MM.1S (cell line): ENCODE measurements around the gene PLXDC2.

ENCODE experiments used
- DNase-seq: peaks from one replicate; pipeline ENCODE4 v3.0.0-alpha.2; 2015
- H2AFZ ChIP-seq: fragments of 300-600 bp; sonication (generic); 2 replicates; pipeline ENCODE4 v1.6.0; 2016; ENCODE audit warnings: antibody characterized with exemption, low read length
- H3F3A ChIP-seq: fragments of 300-600 bp; sonication (generic); 2 replicates; pipeline ENCODE4 v1.6.1; 2016; ENCODE audit warnings: mild to moderate bottlenecking, antibody characterized with exemption, low read length, moderate library complexity, mixed read lengths; ENCODE audit not compliant: insufficient read depth
- H3K27ac ChIP-seq: fragments of 300-600 bp; sonication (generic); 2 replicates; pipeline ENCODE4 v1.5.1; 2016; ENCODE audit warnings: mild to moderate bottlenecking, low read length
- H3K27me3 ChIP-seq: fragments of 300-600 bp; sonication (generic); replicated peaks from 2 replicates; pipeline ENCODE4 v1.6.0; 2016; ENCODE audit warnings: low read length; ENCODE audit not compliant: insufficient read depth
- H3K36me3 ChIP-seq: fragments of 300-600 bp; sonication (generic); replicated peaks from 2 replicates; pipeline ENCODE4 v1.6.1; 2016; ENCODE audit warnings: mild to moderate bottlenecking, low read length, mixed read lengths; ENCODE audit not compliant: insufficient read depth
- H3K4me1 ChIP-seq: fragments of 300-600 bp; sonication (generic); 2 replicates; pipeline ENCODE4 v1.6.1; 2016; ENCODE audit warnings: low read length, mixed read lengths
- H3K4me2 ChIP-seq: fragments of 300-600 bp; sonication (generic); 2 replicates; pipeline ENCODE4 v1.6.0; 2016; ENCODE audit warnings: low read depth, low read length
- H3K4me3 ChIP-seq: fragments of 300-600 bp; sonication (generic); 2 replicates; pipeline ENCODE4 v1.5.1; 2016; ENCODE audit warnings: low read length, mixed read lengths
- H3K79me2 ChIP-seq: fragments of 300-600 bp; sonication (generic); 2 replicates; pipeline ENCODE4 v1.6.1; 2016; ENCODE audit warnings: mixed run types, low read length, mixed read lengths
- H3K9ac ChIP-seq: fragments of 300-600 bp; sonication (generic); 2 replicates; pipeline ENCODE4 v1.6.1; 2016; ENCODE audit warnings: low read length, mixed read lengths
- H3K9me2 ChIP-seq: fragments of 300-600 bp; sonication (generic); replicated peaks from 2 replicates; pipeline ENCODE4 v1.6.1; 2016; ENCODE audit warnings: mild to moderate bottlenecking, low read length, mixed read lengths; ENCODE audit not compliant: insufficient read depth
- H3K9me3 ChIP-seq: fragments of 300-600 bp; sonication (generic); replicated peaks from 2 replicates; pipeline ENCODE4 v1.6.1; 2016; ENCODE audit warnings: mild to moderate bottlenecking, low read length, mixed read lengths; ENCODE audit not compliant: insufficient read depth
- H4K20me1 ChIP-seq: fragments of 300-600 bp; sonication (generic); 2 replicates; pipeline ENCODE4 v1.6.1; 2016; ENCODE audit warnings: mild to moderate bottlenecking, low read length, moderate library complexity, mixed read lengths; ENCODE audit not compliant: insufficient read depth
- CTCF ChIP-seq: fragments of 300-600 bp; sonication (generic); IDR thresholded peaks from 2 replicates; pipeline ENCODE4 v1.5.1; 2016; ENCODE audit warnings: antibody characterized with exemption, low read length, mixed read lengths
- EZH2 ChIP-seq: fragments of 300-600 bp; sonication (generic); optimal IDR thresholded peaks from 2 replicates; pipeline ENCODE3; 2017; ENCODE audit warnings: low read depth, mild to moderate bottlenecking, antibody characterized with exemption, low read length, mixed read lengths
- EZH2phosphoT487 ChIP-seq: fragments of 300-600 bp; sonication (generic); IDR thresholded peaks from 2 replicates; pipeline ENCODE4 v1.6.1; 2018; ENCODE audit warnings: antibody characterized with exemption, low read length

Gene PLXDC2

GRCh38 chr10:19937989-19938388 is 121.8 kb downstream of the PLXDC2 start:
- Histone ChIP-seq H3K27ac (no peak overlapping the region), H3K36me3 (no peaks in the 10 kb centered on the region), H3K4me1 (no peaks in the 10 kb centered on the region), H3K79me2 (no peaks in the 10 kb centered on the region), H3K9me3 (no peaks in the 10 kb centered on the region), H3K4me3 (no peak overlapping the region), H4K20me1 (no peaks in the 10 kb centered on the region), H3K9me2 (no peaks in the 10 kb centered on the region), H3K4me2 (no peak overlapping the region), H3F3A (no peaks in the 10 kb centered on the region), H3K27me3 (no peaks in the 10 kb centered on the region), H2AFZ (no peak overlapping the region), H3K9ac (no peak overlapping the region)
- no peak for DNase-seq
- TF ChIP-seq EZH2phosphoT487 (no peak), CTCF (no peak), EZH2 (no peak)

- no peaks in the 10 kb centered on the region for H3F3A ChIP-seq
- no peak overlapping the region for H3K9ac ChIP-seq
- no peaks in the 10 kb centered on the region for H3K36me3 ChIP-seq
- H3K4me1 ChIP-seq, result no peaks in the 10 kb centered on the region
- no peaks in the 10 kb centered on the region for H4K20me1 ChIP-seq
- TF ChIP-seq EZH2phosphoT487 (no peak), CTCF (no peak)
- H3K27ac ChIP-seq, result no peak overlapping the region
- H3K9me3 ChIP-seq, result no peaks in the 10 kb centered on the region
- H3K9me2 ChIP-seq, result no peaks in the 10 kb centered on the region
- H3K4me2 ChIP-seq, result no peak overlapping the region
- H3K79me2 ChIP-seq, result no peaks in the 10 kb centered on the region
- no peak for DNase-seq
- no peak overlapping the region for H3K4me3 ChIP-seq
- no peaks in the 10 kb centered on the region for H3K27me3 ChIP-seq
- H2AFZ ChIP-seq, result no peak overlapping the region
Observed at GRCh38 chr10:19941206-19941880, 125.1 kb downstream of the PLXDC2 start.

- no peak overlapping the region for H2AFZ ChIP-seq
- no peak overlapping the region for H3K4me3 ChIP-seq
- H3F3A ChIP-seq, result no peaks in the 10 kb centered on the region
- H3K4me1 ChIP-seq, result no peaks in the 10 kb centered on the region
- no peak for TF ChIP-seq EZH2phosphoT487
- TF ChIP-seq CTCF, result no peak
- no peak for TF ChIP-seq EZH2
- no peak overlapping the region for H3K4me2 ChIP-seq
- no peak overlapping the region for H3K9ac ChIP-seq
- H4K20me1 ChIP-seq, result no peaks in the 10 kb centered on the region
- DNase-seq, result no peak
- no peaks in the 10 kb centered on the region for H3K9me3 ChIP-seq
- no peaks in the 10 kb centered on the region for H3K79me2 ChIP-seq
- H3K27me3 ChIP-seq, result no peaks in the 10 kb centered on the region
- H3K36me3 ChIP-seq, result no peaks in the 10 kb centered on the region
- no peak overlapping the region for H3K27ac ChIP-seq
- no peaks in the 10 kb centered on the region for H3K9me2 ChIP-seq
Observed at GRCh38 chr10:19944911-19945663, 128.9 kb downstream of the PLXDC2 start.
